Kidney epithelial cell (primary cell): Measurements from ENCODE around the gene SERPINB7. TPM values are rescaled to one million over a fixed set of nuclear protein-coding genes. Genes with fewer than 3 reads are reported as not detected.

Experiments used
- DNase-seq: peaks from one replicate; pipeline ENCODE4 v3.0.0-alpha.2; 2010; ENCODE audit warnings: low read depth
- H3K27me3 ChIP-seq: 2 replicates; pipeline ENCODE4 v1.6.0; 2011; ENCODE audit warnings: low read length; ENCODE audit not compliant: control insufficient read depth, insufficient read depth
- H3K36me3 ChIP-seq: 2 replicates; pipeline ENCODE4 v1.5.1; 2011; ENCODE audit warnings: low read length; ENCODE audit not compliant: control insufficient read depth, insufficient read depth
- H3K4me3 ChIP-seq: 2 replicates; pipeline ENCODE4 v1.5.1; 2011; ENCODE audit warnings: low read depth, mild to moderate bottlenecking, control low read depth, low read length
- total RNA-seq: library from RNA; depleted of rRNA; stranded (reverse); fragments of >200 nt; gene quantifications from 2 replicates; pipeline ENCODE4 v1.2.3, GENCODE V29; 2015
- TF ChIP-seq, protein P1 (sequence below): IDR thresholded peaks from 2 replicates; pipeline ENCODE4 v1.5.1; 2011; ENCODE audit warnings: mild to moderate bottlenecking, moderate library complexity, low read length, control low read depth, inconsistent platforms; ENCODE audit not compliant: insufficient read depth, poor library complexity, severe bottlenecking

The SERPINB7 gene
- total RNA-seq, 1 donor from 2014 or later = 3.1 TPM

- no peak for DNase-seq
- Histone ChIP-seq H3K36me3 (no peaks in the 10 kb centered on the region), H3K4me3 (no peak overlapping the region), H3K27me3 (no peaks in the 10 kb centered on the region)
- TF ChIP-seq, protein P1, sequence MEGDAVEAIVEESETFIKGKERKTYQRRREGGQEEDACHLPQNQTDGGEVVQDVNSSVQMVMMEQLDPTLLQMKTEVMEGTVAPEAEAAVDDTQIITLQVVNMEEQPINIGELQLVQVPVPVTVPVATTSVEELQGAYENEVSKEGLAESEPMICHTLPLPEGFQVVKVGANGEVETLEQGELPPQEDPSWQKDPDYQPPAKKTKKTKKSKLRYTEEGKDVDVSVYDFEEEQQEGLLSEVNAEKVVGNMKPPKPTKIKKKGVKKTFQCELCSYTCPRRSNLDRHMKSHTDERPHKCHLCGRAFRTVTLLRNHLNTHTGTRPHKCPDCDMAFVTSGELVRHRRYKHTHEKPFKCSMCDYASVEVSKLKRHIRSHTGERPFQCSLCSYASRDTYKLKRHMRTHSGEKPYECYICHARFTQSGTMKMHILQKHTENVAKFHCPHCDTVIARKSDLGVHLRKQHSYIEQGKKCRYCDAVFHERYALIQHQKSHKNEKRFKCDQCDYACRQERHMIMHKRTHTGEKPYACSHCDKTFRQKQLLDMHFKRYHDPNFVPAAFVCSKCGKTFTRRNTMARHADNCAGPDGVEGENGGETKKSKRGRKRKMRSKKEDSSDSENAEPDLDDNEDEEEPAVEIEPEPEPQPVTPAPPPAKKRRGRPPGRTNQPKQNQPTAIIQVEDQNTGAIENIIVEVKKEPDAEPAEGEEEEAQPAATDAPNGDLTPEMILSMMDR = no peak
Measured at GRCh38 chr18:63795606-63796005, 20.4 kb downstream of the SERPINB7 start.

DNA sequence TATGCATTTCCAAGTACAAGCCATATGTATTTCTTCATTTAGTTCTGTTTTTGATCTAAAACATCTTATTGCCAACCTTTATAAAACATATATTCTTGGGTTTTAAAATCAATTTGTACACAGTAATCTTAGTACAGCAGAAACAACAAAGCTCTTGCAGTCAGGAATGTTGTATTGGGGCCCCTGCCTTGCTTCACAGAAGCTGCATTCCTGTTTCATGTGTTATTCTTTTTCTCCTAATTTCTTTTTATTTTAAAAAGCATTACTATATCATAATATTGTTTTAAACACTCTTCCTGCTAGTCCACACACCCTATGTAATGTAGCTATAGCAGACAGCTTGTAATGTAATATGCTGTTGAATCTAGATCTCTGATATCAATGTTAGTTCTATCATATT, 24.0 kb downstream of the SERPINB7 start:
- TF ChIP-seq, protein P1 = no peak
- Histone ChIP-seq H3K4me3 (no peak overlapping the region), H3K27me3 (no peaks in the 10 kb centered on the region), H3K36me3 (no peaks in the 10 kb centered on the region)
- DNase-seq = no peak

- H3K4me3 ChIP-seq = no peak overlapping the region
- TF ChIP-seq, protein P1 = no peak
- no peaks in the 10 kb centered on the region for H3K27me3 ChIP-seq
- no peak for DNase-seq
- H3K36me3 ChIP-seq = no peaks in the 10 kb centered on the region
Measured at GRCh38 chr18:63801343-63801742, 26.1 kb downstream of the SERPINB7 start.

- TF ChIP-seq, protein P1 = no peak
- Histone ChIP-seq H3K4me3 (no peak overlapping the region), H3K27me3 (no peaks in the 10 kb centered on the region), H3K36me3 (no peaks in the 10 kb centered on the region)
- DNase-seq = no peak
Measured at GRCh38 chr18:63808125-63808524, 32.9 kb downstream of the SERPINB7 start.

GRCh38 chr18:63817441-63818051, 42.3 kb downstream of the SERPINB7 start:
- TF ChIP-seq, protein P1 = no peak
- no peak for DNase-seq
- H3K4me3 ChIP-seq = no peak overlapping the region
- no peaks in the 10 kb centered on the region for H3K27me3 ChIP-seq
- no peaks in the 10 kb centered on the region for H3K36me3 ChIP-seq

GRCh38 chr18:63818212-63818611, 43.0 kb downstream of the SERPINB7 start:
- Histone ChIP-seq H3K27me3 (no peaks in the 10 kb centered on the region), H3K4me3 (no peak overlapping the region)

More at GRCh38 chr18:63818212-63818611, 43.0 kb downstream of the SERPINB7 start:
- H3K36me3 ChIP-seq = no peaks in the 10 kb centered on the region
- TF ChIP-seq, protein P1 = no peak
- DNase-seq = no peak
